ENCODE results near the gene KDM5B. TPM values are rescaled to one million over a fixed set of nuclear protein-coding genes. Genes with fewer than 3 reads are reported as not detected.

The KDM5B gene
- total and polyA plus RNA-seq, 4 donors = 60.2 to 114 (median 74.1) TPM

GRCh38 chr1:202821467-202821866, 13.2 kb upstream of the KDM5B start:
- no peak for DNase-seq (ENCODE audit: low read depth in 4 of 6, low spot score in 6 of 6)
- Histone ChIP-seq H3K27ac (ENCODE audit: low read depth, low read length) (no peak overlapping the region), H3K27me3 (ENCODE audit: control insufficient read depth, insufficient read depth, low read length) (no peaks in the 10 kb centered on the region), H3K4me3 (ENCODE audit: low read depth, low read length) (no peak overlapping the region), H3K36me3 (ENCODE audit: control insufficient read depth, insufficient read depth, low read length) (no peaks in the 10 kb centered on the region), H3K9me3 (ENCODE audit: control insufficient read depth, insufficient read depth, low read length) (no peaks in the 10 kb centered on the region), H3K4me1 (ENCODE audit: control insufficient read depth, insufficient read depth, low read length) (no peaks in the 10 kb centered on the region)
- no CpG with 5 or more reads among the region's 2 CpGs for WGBS (ENCODE audit: insufficient coverage)

- H3K4me3 ChIP-seq (ENCODE audit: low read depth, low read length) = no peak overlapping the region
- no peaks in the 10 kb centered on the region for H3K9me3 ChIP-seq (ENCODE audit: control insufficient read depth, insufficient read depth, low read length)
- no peaks in the 10 kb centered on the region for H3K36me3 ChIP-seq (ENCODE audit: control insufficient read depth, insufficient read depth, low read length)
- no peaks in the 10 kb centered on the region for H3K4me1 ChIP-seq (ENCODE audit: control insufficient read depth, insufficient read depth, low read length)
- no peaks in the 10 kb centered on the region for H3K27me3 ChIP-seq (ENCODE audit: control insufficient read depth, insufficient read depth, low read length)
- H3K27ac ChIP-seq (ENCODE audit: low read depth, low read length) = no peak overlapping the region
- DNase-seq (ENCODE audit: low read depth in 4 of 6, low spot score in 6 of 6) = no peak
- 86% methylated on average over 1 of the region's 1 CpG for WGBS (ENCODE audit: insufficient coverage)
These were observed 10.6 kb upstream of the KDM5B start for GRCh38 chr1:202818819-202819218.

DNA sequence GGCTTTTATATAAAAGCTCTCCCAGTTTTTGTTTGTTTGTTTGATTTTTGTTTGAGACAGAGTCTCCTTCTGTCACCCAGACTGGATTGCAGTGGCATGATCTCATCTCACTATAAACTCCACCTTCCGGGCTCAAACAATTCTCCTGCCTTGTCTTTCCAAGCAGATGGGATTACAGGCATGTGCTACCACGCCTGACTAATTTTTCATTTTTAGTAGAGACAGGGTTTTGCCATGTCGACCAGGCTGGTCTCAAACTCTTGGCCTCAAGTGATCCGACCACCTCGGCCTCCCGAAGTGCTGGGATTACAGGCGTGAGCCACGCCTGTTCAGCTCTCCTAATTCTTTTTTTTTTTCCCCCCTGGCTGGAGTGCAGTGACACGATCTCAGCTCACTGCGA, 6.9 kb upstream of the KDM5B start:
- Histone ChIP-seq H3K9me3 (ENCODE audit: control insufficient read depth, insufficient read depth, low read length) (no peaks in the 10 kb centered on the region), H3K27ac (ENCODE audit: low read depth, low read length) (no peak overlapping the region), H3K4me1 (ENCODE audit: control insufficient read depth, insufficient read depth, low read length) (peaks cover 17% of the 10 kb centered on the region), H3K36me3 (ENCODE audit: control insufficient read depth, insufficient read depth, low read length) (no peaks in the 10 kb centered on the region), H3K4me3 (ENCODE audit: low read depth, low read length) (no peak overlapping the region), H3K27me3 (ENCODE audit: control insufficient read depth, insufficient read depth, low read length) (no peaks in the 10 kb centered on the region)
- DNase-seq (ENCODE audit: low read depth in 4 of 6, low spot score in 6 of 6) = no peak
- 87% methylated on average over 9 of the region's 10 CpGs for WGBS (ENCODE audit: insufficient coverage)

DNA sequence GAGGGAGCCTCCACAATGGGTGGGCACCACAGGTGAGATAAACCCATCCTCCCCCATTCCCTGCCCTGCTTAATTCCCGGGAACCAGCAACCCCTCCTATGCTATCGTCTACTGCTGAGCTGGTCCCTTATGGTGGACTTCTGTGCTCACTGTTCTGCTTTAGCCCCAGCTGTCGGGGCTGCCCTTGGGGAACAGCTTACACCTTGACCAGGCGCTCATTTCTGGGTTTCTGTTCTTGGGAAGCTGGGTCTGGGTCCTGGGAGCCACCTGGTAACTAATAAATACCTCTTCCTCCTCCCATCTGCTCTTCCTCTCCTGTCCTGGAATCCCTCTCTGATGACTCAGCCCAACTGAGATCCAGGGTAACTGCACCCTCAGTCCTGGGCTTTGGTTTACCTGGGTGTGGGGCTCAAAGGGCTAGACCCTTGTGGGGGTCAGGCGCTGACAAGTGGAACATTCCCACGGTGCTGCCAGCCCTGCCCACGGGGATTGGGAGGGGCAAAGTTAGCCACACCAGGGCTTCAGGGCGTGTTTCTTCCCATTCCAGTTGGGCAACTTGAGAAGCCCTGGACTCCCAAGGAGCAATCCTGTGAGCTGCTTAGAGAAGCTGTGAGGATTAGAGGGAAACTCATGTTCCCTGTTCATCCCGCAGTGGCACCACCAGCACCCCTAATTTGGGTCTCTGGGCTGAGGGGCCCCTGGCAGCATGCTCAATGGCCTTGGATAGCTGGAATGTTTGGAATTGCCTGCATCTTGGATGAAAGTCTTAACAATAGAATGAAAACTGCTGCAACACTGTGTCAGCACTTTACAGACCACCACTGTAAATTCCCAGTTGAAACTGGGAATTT, 4.2 kb upstream of the KDM5B start:
- no peak for DNase-seq (ENCODE audit: low read depth in 4 of 6, low spot score in 6 of 6)
- no peak overlapping the region for H3K27ac ChIP-seq (ENCODE audit: low read depth, low read length)
- H3K27me3 ChIP-seq (ENCODE audit: control insufficient read depth, insufficient read depth, low read length) = no peaks in the 10 kb centered on the region
- no peaks in the 10 kb centered on the region for H3K36me3 ChIP-seq (ENCODE audit: control insufficient read depth, insufficient read depth, low read length)
- 57% methylated on average over 6 of the region's 9 CpGs for WGBS (ENCODE audit: insufficient coverage)
- H3K4me3 ChIP-seq (ENCODE audit: low read depth, low read length) = no peak overlapping the region
- H3K9me3 ChIP-seq (ENCODE audit: control insufficient read depth, insufficient read depth, low read length) = no peaks in the 10 kb centered on the region
- H3K4me1 ChIP-seq (ENCODE audit: control insufficient read depth, insufficient read depth, low read length) = peaks cover 18% of the 10 kb centered on the region

DNA sequence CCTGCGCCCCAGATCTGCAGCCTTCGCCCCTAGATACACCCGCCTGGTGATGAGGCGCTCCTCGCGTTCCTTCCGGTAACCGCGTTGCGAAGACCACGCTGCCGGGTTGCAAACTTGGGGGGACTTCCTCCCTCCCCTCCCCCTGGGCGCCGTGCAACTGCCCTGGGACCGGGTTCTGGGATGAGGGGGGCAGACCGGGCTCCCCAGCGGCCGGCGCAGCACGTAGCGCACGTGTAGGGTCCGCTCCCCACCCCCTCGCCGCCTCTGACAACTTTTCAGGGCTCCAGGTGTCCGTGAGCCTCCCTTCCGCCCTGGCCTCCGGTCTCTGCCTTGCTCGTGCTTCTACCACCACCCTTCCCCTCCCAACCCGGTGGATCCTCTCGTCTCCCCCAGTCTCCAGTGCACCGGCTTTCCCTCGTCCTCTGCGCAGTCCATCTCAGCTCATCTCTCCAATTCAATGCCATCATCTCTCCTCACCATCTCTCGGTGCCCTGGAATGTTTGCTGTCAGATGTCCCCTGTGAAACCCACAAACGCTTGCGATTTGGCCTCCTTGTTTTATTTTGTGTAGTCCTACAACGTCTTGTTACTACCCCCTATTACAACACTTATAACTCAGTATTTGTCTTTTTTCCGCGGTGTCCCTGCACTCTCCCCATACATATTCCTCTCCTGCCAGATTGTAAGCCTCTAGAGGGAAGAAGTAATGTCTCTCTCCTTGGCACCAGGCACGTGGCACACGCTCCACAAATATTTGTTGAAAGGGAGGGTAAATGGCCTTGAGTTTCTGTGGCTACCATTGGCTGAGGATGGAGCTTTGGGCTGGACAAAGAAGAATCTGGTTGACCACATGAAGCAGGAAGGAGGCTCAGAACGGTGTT, 3.3 kb upstream of the KDM5B start:
- peak in 1 of 6 donors; percentile 43 for DNase-seq (ENCODE audit: low read depth in 4 of 6, low spot score in 6 of 6)
- WGBS (ENCODE audit: insufficient coverage) = under 1% methylated on average over 36 of the region's 43 CpGs

GRCh38 chr1:202810615-202811295, 2.5 kb upstream of the KDM5B start, which contains the start of gene PCAT6:
Gene PCAT6, plus strand, starts transcription at chr1:202810954.
- Histone ChIP-seq H3K36me3 (ENCODE audit: control insufficient read depth, insufficient read depth, low read length) (no peaks in the 10 kb centered on the region), H3K9me3 (ENCODE audit: control insufficient read depth, insufficient read depth, low read length) (no peaks in the 10 kb centered on the region), H3K27ac (ENCODE audit: low read depth, low read length) (peak within 1 kb of the TSS; percentile 89), H3K4me3 (ENCODE audit: low read depth, low read length) (peak within 1 kb of the TSS; percentile 94), H3K4me1 (ENCODE audit: control insufficient read depth, insufficient read depth, low read length) (peaks cover 18% of the 10 kb centered on the region), H3K27me3 (ENCODE audit: control insufficient read depth, insufficient read depth, low read length) (no peaks in the 10 kb centered on the region)
- WGBS (ENCODE audit: insufficient coverage) = 0% methylated on average over 53 of the region's 53 CpGs
- DNase-seq (ENCODE audit: low read depth in 4 of 6, low spot score in 6 of 6) = peak; percentile 83 to 99 (median 92)

More for the DNA sequence above, 3.3 kb upstream of the KDM5B start:
- no peaks in the 10 kb centered on the region for H3K9me3 ChIP-seq (ENCODE audit: control insufficient read depth, insufficient read depth, low read length)
- peak overlapping the region; percentile 89 for H3K27ac ChIP-seq (ENCODE audit: low read depth, low read length)
- H3K4me1 ChIP-seq (ENCODE audit: control insufficient read depth, insufficient read depth, low read length) = peaks cover 18% of the 10 kb centered on the region
- H3K4me3 ChIP-seq (ENCODE audit: low read depth, low read length) = peak overlapping the region; percentile 94
- no peaks in the 10 kb centered on the region for H3K36me3 ChIP-seq (ENCODE audit: control insufficient read depth, insufficient read depth, low read length)
- H3K27me3 ChIP-seq (ENCODE audit: control insufficient read depth, insufficient read depth, low read length) = no peaks in the 10 kb centered on the region

DNA sequence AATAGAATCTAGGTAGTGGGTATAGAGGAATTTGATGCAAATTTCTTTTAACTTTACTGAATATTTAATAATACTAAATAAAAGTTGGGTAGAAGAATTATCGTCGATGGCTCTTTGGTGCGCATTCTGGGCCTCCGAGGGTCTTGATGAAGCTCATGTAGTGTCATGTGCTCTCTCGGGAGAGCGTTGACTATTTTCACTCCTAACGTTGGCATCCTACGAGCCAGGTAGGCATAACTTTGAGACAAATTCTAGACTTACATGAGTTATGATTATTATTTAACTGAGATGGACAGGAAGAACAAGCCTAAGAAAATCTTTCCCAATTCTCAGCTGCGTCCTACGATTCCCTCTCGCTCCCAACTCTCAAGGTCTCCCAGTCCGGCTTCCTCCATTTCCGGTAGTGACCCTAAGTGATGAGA, 2.0 kb upstream of the KDM5B start:
- 5% methylated on average over 9 of the region's 13 CpGs for WGBS (ENCODE audit: insufficient coverage)
- no peaks in the 10 kb centered on the region for H3K9me3 ChIP-seq (ENCODE audit: control insufficient read depth, insufficient read depth, low read length)
- H3K27ac ChIP-seq (ENCODE audit: low read depth, low read length) = peak overlapping the region; percentile 89
- peaks cover 18% of the 10 kb centered on the region for H3K4me1 ChIP-seq (ENCODE audit: control insufficient read depth, insufficient read depth, low read length)
- no peaks in the 10 kb centered on the region for H3K36me3 ChIP-seq (ENCODE audit: control insufficient read depth, insufficient read depth, low read length)
- no peaks in the 10 kb centered on the region for H3K27me3 ChIP-seq (ENCODE audit: control insufficient read depth, insufficient read depth, low read length)
- no peak for DNase-seq (ENCODE audit: low read depth in 4 of 6, low spot score in 6 of 6)
- peak overlapping the region; percentile 94 for H3K4me3 ChIP-seq (ENCODE audit: low read depth, low read length)

- H3K4me3 ChIP-seq (ENCODE audit: low read depth, low read length) = no peak overlapping the region
- 19% methylated on average over 6 of the region's 15 CpGs for WGBS (ENCODE audit: insufficient coverage)
These were observed 1.5 kb upstream of the KDM5B start for GRCh38 chr1:202809597-202810159.

DNA sequence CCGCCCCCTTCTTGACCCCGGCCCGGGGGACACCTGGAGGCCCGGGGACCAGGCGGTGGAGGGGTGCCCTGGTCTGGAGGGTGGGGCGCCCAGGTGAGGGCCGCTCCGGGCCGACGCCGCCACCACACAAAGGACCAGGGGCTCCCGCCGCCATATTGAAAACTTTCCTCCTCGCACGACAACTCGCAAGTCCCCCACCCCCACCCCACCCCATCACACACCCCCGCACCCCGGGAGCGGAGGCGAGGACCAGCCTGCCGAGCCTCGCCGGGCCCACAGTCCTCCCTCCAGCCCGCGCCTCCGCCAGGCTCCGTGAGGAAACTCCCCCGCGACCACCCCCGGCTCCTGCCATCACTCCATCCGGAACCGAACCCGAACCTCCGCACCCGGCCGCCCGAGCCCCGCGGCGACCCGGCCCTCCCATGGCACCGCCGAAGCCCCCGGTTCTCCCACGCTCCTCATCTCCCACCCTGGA, 733 bp downstream of the KDM5B start:
- peak overlapping the region; percentile 62 for H3K4me3 ChIP-seq (ENCODE audit: low read depth, low read length)
- H3K27ac ChIP-seq (ENCODE audit: low read depth, low read length) = peak overlapping the region; percentile 69
- peaks cover 22% of the 10 kb centered on the region for H3K4me1 ChIP-seq (ENCODE audit: control insufficient read depth, insufficient read depth, low read length)
- H3K9me3 ChIP-seq (ENCODE audit: control insufficient read depth, insufficient read depth, low read length) = no peaks in the 10 kb centered on the region
- H3K27me3 ChIP-seq (ENCODE audit: control insufficient read depth, insufficient read depth, low read length) = no peaks in the 10 kb centered on the region
- H3K36me3 ChIP-seq (ENCODE audit: control insufficient read depth, insufficient read depth, low read length) = no peaks in the 10 kb centered on the region
- peak in 4 of 6 donors; percentile 13 to 78 (median 48) for DNase-seq (ENCODE audit: low read depth in 4 of 6, low spot score in 6 of 6)
- WGBS (ENCODE audit: insufficient coverage) = 0% methylated on average over 35 of the region's 45 CpGs

More at GRCh38 chr1:202809597-202810159, 1.5 kb upstream of the KDM5B start:
- Histone ChIP-seq H3K36me3 (ENCODE audit: control insufficient read depth, insufficient read depth, low read length) (no peaks in the 10 kb centered on the region), H3K27ac (ENCODE audit: low read depth, low read length) (peak overlapping the region; percentile 15), H3K4me1 (ENCODE audit: control insufficient read depth, insufficient read depth, low read length) (peaks cover 19% of the 10 kb centered on the region), H3K27me3 (ENCODE audit: control insufficient read depth, insufficient read depth, low read length) (no peaks in the 10 kb centered on the region), H3K9me3 (ENCODE audit: control insufficient read depth, insufficient read depth, low read length) (no peaks in the 10 kb centered on the region)
- DNase-seq (ENCODE audit: low read depth in 4 of 6, low spot score in 6 of 6) = peak in 1 of 6 donors; percentile 15

Data from spinal cord (tissue), 10 donors.